ENCODE results near the gene TTC6. TPM values are rescaled to one million over a fixed set of nuclear protein-coding genes. Genes with fewer than 3 reads are reported as not detected.

The TTC6 gene
- polyA plus RNA-seq, 2 of the 4 experiments (the other 2 are of a cell fraction) = 0.41 to 1.7 TPM

GRCh38 chr14:37597538-37597913 is 2.1 kb downstream of the TTC6 start:
- peak in 1 of 2 experiments; percentile 45 for DNase-seq (ENCODE audit: low read depth in 1 of 2, low spot score in 1 of 2)
- Histone ChIP-seq H3K27ac (no peak overlapping the region), H3K4me3 (no peak overlapping the region), H3K4me2 (no peak overlapping the region), H3K9me3 (no peaks in the 10 kb centered on the region), H3K4me1 (peaks cover 17% of the 10 kb centered on the region)
- 90% methylated on average over 20 of the region's 20 CpGs for WGBS (ENCODE audit: missing lambda C conversion rate)
- CTCF ChIA-PET = interaction anchor here (2.0 to 2.4 kb wide), 2 partner anchors 351 to 367 kb away, joined by 5 to 15 read pairs; no protein-coding TSS in a partner anchor
- no peak for FAIRE-seq
- POLR2A ChIA-PET = no interaction called here
- TF ChIP-seq CTCF (IDR thresholded peaks at IDR 0.05) = 0 out of 3 replicates have a peak, but pooled peaks have one; percentile 7
- no peak for TF ChIP-seq ZSCAN20 (CRISPR knock-in tag; IDR thresholded peaks at IDR 0.05)
- TF ChIP-seq RAD21 (conservative IDR thresholded peaks at IDR 0.05 in 1 of 2, IDR thresholded peaks at IDR 0.05 in 1 of 2) = peak in 1 of 2 experiments; percentile 11; a peak in 1 of 5 replicates
- no peak for ATAC-seq

GRCh38 chr14:37597914-37598746 is 2.7 kb downstream of the TTC6 start:
- ChIA-PET CTCF (interaction anchor here (2.0 to 2.4 kb wide), 2 partner anchors 352 to 368 kb away, joined by 5 to 15 read pairs; no protein-coding TSS in a partner anchor), POLR2A (no interaction called here)
- WGBS (ENCODE audit: missing lambda C conversion rate) = 97% methylated on average over 41 of the region's 50 CpGs
- H3K9me3 ChIP-seq = no peaks in the 10 kb centered on the region
- no peak overlapping the region for H3K4me2 ChIP-seq
- H3K4me3 ChIP-seq = no peak overlapping the region
- DNase-seq (ENCODE audit: low read depth in 1 of 2, low spot score in 1 of 2) (no peak), ATAC-seq (no peak), FAIRE-seq (no peak)
- H3K27ac ChIP-seq = no peak overlapping the region
- TF ChIP-seq MAFK (IDR thresholded peaks at IDR 0.05; ENCODE audit: partially characterized antibody) (no peak), ELK1 (IDR thresholded peaks at IDR 0.05; ENCODE audit: low read depth, low read length) (no peak), CBX2 (IDR thresholded peaks at IDR 0.05; ENCODE audit: borderline replicate concordance, low read depth) (no peak), HOXA7 (CRISPR knock-in tag; IDR thresholded peaks at IDR 0.05) (no peak), POLR2AphosphoS2 (conservative IDR thresholded peaks at IDR 0.05; ENCODE audit: low read length) (no peak), PBX3 (IDR thresholded peaks at IDR 0.05) (no peak), POLR2A (IDR thresholded peaks at IDR 0.05; ENCODE audit: low read length) (no peak), HES2 (IDR thresholded peaks at IDR 0.05) (no peak), TP53 (CRISPR knock-in tag; IDR thresholded peaks at IDR 0.05) (no peak), TFCP2L1 (CRISPR knock-in tag; IDR thresholded peaks at IDR 0.05) (no peak)
- H3K4me1 ChIP-seq = peaks cover 23% of the 10 kb centered on the region

- no peak overlapping the region for H3K4me2 ChIP-seq
- ChIA-PET POLR2A (no interaction called here), CTCF (interaction anchor here (0.6 to 2.4 kb wide), 4 partner anchors 147 to 1262 kb away, joined by 4 to 15 read pairs (median 6); no protein-coding TSS in a partner anchor)
- H3K4me3 ChIP-seq = no peak overlapping the region
- no peaks in the 10 kb centered on the region for H3K9me3 ChIP-seq
- no peak for ATAC-seq
- no peak for FAIRE-seq
- no peak overlapping the region for H3K27ac ChIP-seq
- no peak for DNase-seq (ENCODE audit: low read depth in 1 of 2, low spot score in 1 of 2)
- H3K4me1 ChIP-seq = peaks cover 23% of the 10 kb centered on the region
- TF ChIP-seq ZNF302 (CRISPR knock-in tag; IDR thresholded peaks at IDR 0.05) = no peak
- WGBS (ENCODE audit: missing lambda C conversion rate) = 95% methylated on average over 36 of the region's 36 CpGs
These were observed 3.5 kb downstream of the TTC6 start for GRCh38 chr14:37598747-37599506.
